GM12878 (cell line): ENCODE results near the gene TOM1L2. TPM values are rescaled to one million over a fixed set of nuclear protein-coding genes. Genes with fewer than 3 reads are reported as not detected.

ENCODE experiments used
- ATAC-seq: fragments of 200-7000 bp; cut with Tn5 transposase; 3 replicates; pipeline ENCODE4 v1.9.1; 2020; ENCODE audit warnings: mild to moderate bottlenecking, moderate library complexity
- BruUV-seq: library from RNA; stranded (reverse); fragments of 400-500 nt; replicated peaks from 2 replicates; lab custom pipeline; 2021; lab: Mats Ljungman, UMichigan
- CTCF ChIA-PET: fragments of 300-600 bp; sonication (Branson Sonifier 250); formaldehyde crosslinking; extraction: SDS; loops from one replicate; lab custom pipeline; 2021; ENCODE audit warnings: inconsistent platforms; lab: Yijun Ruan, JAX
- POLR2A ChIA-PET: fragments of 350-600 bp; formaldehyde crosslinking; extraction: SDS; loops from one replicate; lab custom pipeline; 2021; ENCODE audit warnings: inconsistent platforms; lab: Charles Lee
- RAD21 ChIA-PET: fragments of 300-600 bp; sonication (Branson Sonifier 250); formaldehyde crosslinking; loops from one replicate; lab custom pipeline; 2023; ENCODE audit warnings: antibody characterized with exemption; ENCODE audit not compliant: unreplicated experiment; lab: Charles Lee
- SMC1A ChIA-PET: fragments of 300-600 bp; sonication (Branson Sonifier 250); formaldehyde crosslinking; loops from one replicate; lab custom pipeline; 2023; ENCODE audit not compliant: unreplicated experiment, uncharacterized antibody; lab: Charles Lee
- DNase-seq: peaks from one replicate; pipeline ENCODE4 v3.0.0-alpha.2; 2011; ENCODE audit warnings: low read depth, low spot score
- FAIRE-seq: peaks from 3 replicates; lab custom pipeline; 2011; peaks lifted over from hg19 to GRCh38; lab: Jason Lieb, UNC
- H2AFZ ChIP-seq: 2 replicates; pipeline ENCODE4 v1.6.0; 2011; ENCODE audit warnings: low read depth, low read length, control low read depth; ENCODE audit not compliant: control insufficient read depth
- H3K27ac ChIP-seq: 2 replicates; pipeline ENCODE4 v1.5.1; 2011; ENCODE audit warnings: control low read depth; ENCODE audit not compliant: control insufficient read depth, insufficient read depth
- H3K27me3 ChIP-seq, 2 experiments: replicated peaks in 1 of 2; 2 replicates each; pipeline versions ENCODE4 v1.6.0 to v1.6.1; 2011; ENCODE audit warnings: low read length in 1 of 2; ENCODE audit not compliant: control insufficient read depth in 2 of 2, insufficient read depth in 2 of 2
- H3K36me3 ChIP-seq, 2 experiments: 2 replicates each; pipeline ENCODE4 v1.5.1; 2011; ENCODE audit warnings: low read length in 1 of 2; ENCODE audit not compliant: control insufficient read depth in 2 of 2, insufficient read depth in 2 of 2
- H3K4me1 ChIP-seq: 2 replicates; pipeline ENCODE4 v1.6.1; 2011; ENCODE audit warnings: mild to moderate bottlenecking, low read length, moderate library complexity, mixed read lengths; ENCODE audit not compliant: control insufficient read depth, insufficient read depth
- H3K4me2 ChIP-seq: 2 replicates; pipeline ENCODE4 v1.6.0; 2011; ENCODE audit warnings: control low read depth; ENCODE audit not compliant: control insufficient read depth, insufficient read depth
- H3K4me3 ChIP-seq: fragments of 200-600 bp; sonication (generic); 2 replicates; pipeline ENCODE4 v1.5.1; 2016
- H3K79me2 ChIP-seq: 2 replicates; pipeline ENCODE4 v1.6.0; 2011; ENCODE audit warnings: low read length; ENCODE audit not compliant: control insufficient read depth, insufficient read depth
- H3K9ac ChIP-seq: 2 replicates; pipeline ENCODE4 v1.8.0; 2011; ENCODE audit warnings: low read length, control low read depth, mixed read lengths; ENCODE audit not compliant: control insufficient read depth, insufficient read depth
- H3K9me3 ChIP-seq: replicated peaks from 3 replicates; pipeline ENCODE4 v1.5.1; 2011; ENCODE audit warnings: mild to moderate bottlenecking, low read length; ENCODE audit not compliant: control insufficient read depth, insufficient read depth
- H4K20me1 ChIP-seq: 2 replicates; pipeline ENCODE4 v1.6.0; 2011; ENCODE audit not compliant: control insufficient read depth, insufficient read depth
- BHLHE40 ChIP-seq, 2 experiments: fragments of 450-650 bp in 1 of 2; IDR thresholded peaks; 2 replicates each; pipeline ENCODE4 v1.6.1; 2011 to 2017; ENCODE audit warnings: low read depth in 2 of 2, borderline replicate concordance in 1 of 2, improper control_type of control experiment in 1 of 2, low read length in 1 of 2, mild to moderate bottlenecking in 1 of 2
- EP300 ChIP-seq, 2 experiments: fragments of 150-350 bp in 1 of 2; IDR thresholded peaks; 2 replicates each; pipeline ENCODE4 v1.6.1; 2011 to 2012; ENCODE audit warnings: low read depth in 2 of 2, low read length in 2 of 2, borderline replicate concordance in 1 of 2, improper control_type of control experiment in 1 of 2, inconsistent platforms in 1 of 2; ENCODE audit not compliant: control insufficient read depth in 1 of 2
- KAT2A ChIP-seq: conservative IDR thresholded peaks from 2 replicates; pipeline ENCODE4 v1.6.1; 2011; ENCODE audit warnings: low read depth, low read length; ENCODE audit not compliant: control insufficient read depth
- RAD21 ChIP-seq: IDR thresholded peaks from 2 replicates; pipeline ENCODE4 v1.6.1; 2011; ENCODE audit warnings: mild to moderate bottlenecking, low read depth, low read length, moderate library complexity; ENCODE audit not compliant: insufficient read depth
- ZNF217 ChIP-seq: fragments of 450-650 bp; IDR thresholded peaks from 2 replicates; pipeline ENCODE4 v1.6.1; 2017; ENCODE audit warnings: antibody characterized with exemption, mild to moderate bottlenecking
- ZNF687 ChIP-seq: fragments of 450-650 bp; IDR thresholded peaks from 2 replicates; pipeline ENCODE4 v1.6.1; 2017; ENCODE audit warnings: mild to moderate bottlenecking, moderate library complexity
- WGBS: methylation state at CpG from one replicate; pipeline ENCODE4 v1.1.6; 2016; ENCODE audit warnings: low lambda C conversion rate; ENCODE audit not compliant: insufficient replicate concordance, insufficient coverage; ENCODE audit errors: missing lambda C conversion rate; 5-methylcytosine and 5-hydroxymethylcytosine counted together
- in situ Hi-C: fragments of 300-500 bp; cut with MboI; formaldehyde crosslinking; loops from 9 replicates; pipeline ENCODE4 v1.14.3; 2018; ENCODE audit warnings: mixed read lengths
- intact Hi-C: fragments of 100-400 bp; cut with micrococcal nuclease; formaldehyde crosslinking; loops from one replicate; pipeline ENCODE4 v1.14.2; 2022; ENCODE audit not compliant: unreplicated experiment
- polyA plus RNA-seq, 11 experiments: library from polyadenylated mRNA; depleted of rRNA in 4 of 11; unstranded in 6 of 11; stranded (reverse) in 5 of 11; fragments of >200 nt; fragmentation: Nextera tagmentation in 4 of 11; fragmentation: Illumina TruSeq in 1 of 11; extraction: Ambion mirVana in 4 of 11; extraction: Trizol in 1 of 11; gene quantifications; 1 replicate in 1 of 11; 2 replicates in 10 of 11; pipeline versions ENCODE4 v1.2.1 to v1.2.3, GENCODE V29; 2011 to 2016; ENCODE audit warnings: inconsistent platforms in 2 of 11, missing spikeins in 2 of 11, low read depth in 1 of 11
- total RNA-seq, 4 experiments: library from RNA; depleted of rRNA in 3 of 4; stranded (reverse); fragments of >200 nt in 3 of 4; fragmentation: Illumina TruSeq in 1 of 4; extraction: Trizol in 1 of 4; gene quantifications; 2 replicates each; pipeline versions ENCODE4 v1.2.1 to v1.2.3, GENCODE V29; 2013 to 2021

TOM1L2 gene
- total and polyA plus RNA-seq, 10 of the 15 experiments (the other 5 are each of a cell fraction or from before 2014, with no cell fraction given): 0.19 to 19.2 (median 8.1) TPM

GRCh38 chr17:17899486-17899885 is 72.7 kb downstream of the TOM1L2 start (continued):
- TF ChIP-seq BHLHE40 (IDR thresholded peaks at IDR 0.05; ENCODE audit: borderline replicate concordance in 1 of 2, low read depth in 2 of 2, low read length in 1 of 2): no peak

- Histone ChIP-seq H3K36me3 (no peaks in the 10 kb centered on the region; a peak in 1 of 4 replicates), H3K79me2 (no peaks in the 10 kb centered on the region), H3K4me1 (peaks cover 25% of the 10 kb centered on the region), H3K27ac (no peak overlapping the region), H3K27me3 (no peaks in the 10 kb centered on the region), H3K9ac (no peak overlapping the region), H3K4me3 (no peak overlapping the region), H3K4me2 (no peak overlapping the region), H3K9me3 (no peaks in the 10 kb centered on the region), H2AFZ (no peak overlapping the region), H4K20me1 (no peaks in the 10 kb centered on the region)
- TF ChIP-seq ZNF217: 0 out of 2 replicates have a peak, but pooled peaks have one; percentile 32
- no peak for TF ChIP-seq ZNF687
- TF ChIP-seq KAT2A: no peak
- no peak for TF ChIP-seq RAD21
- no peak for TF ChIP-seq EP300 (IDR thresholded peaks at IDR 0.05; ENCODE audit: borderline replicate concordance in 1 of 2, control insufficient read depth in 1 of 2, low read depth in 2 of 2, low read length in 2 of 2)
- POLR2A ChIA-PET: interaction anchor here (0.7 to 2.4 kb wide), 2 partner anchors 20 to 67 kb away, joined by 3 to 8 read pairs; no protein-coding TSS in a partner anchor
- BruUV-seq: no TSS peak
- ATAC-seq (no peak), DNase-seq (no peak), FAIRE-seq (no peak)
- RAD21 ChIA-PET: interaction anchor here (0.5 to 2.1 kb wide), 4 partner anchors 10 to 131 kb away, joined by 3 to 16 read pairs (median 7); no protein-coding TSS in a partner anchor
- in situ Hi-C loops (no loop called here), intact Hi-C loops (no loop called here)
- SMC1A ChIA-PET: interaction anchor here (0.6 to 3.5 kb wide), 8 partner anchors 16 to 1018 kb away, joined by 3 to 27 read pairs (median 6); partner anchors contain the start of genes DRC3 and TOM1L2
- CTCF ChIA-PET: interaction anchor here (0.6 to 3.3 kb wide), 5 partner anchors 9 to 135 kb away, joined by 4 to 22 read pairs (median 8); no protein-coding TSS in a partner anchor
- 92% methylated on average over 2 of the region's 2 CpGs for WGBS
Measured at GRCh38 chr17:17898673-17899072, 73.5 kb downstream of the TOM1L2 start.
